Choroid plexus epithelial cell (primary cell): ENCODE data around the gene SCN5A.

Source experiments
- DNase-seq: peaks from one replicate; pipeline ENCODE4 v3.0.0-alpha.2; 2010; ENCODE audit warnings: low read depth
- H3K4me3 ChIP-seq: 2 replicates; pipeline ENCODE4 v1.5.1; 2011; ENCODE audit warnings: low read depth, mild to moderate bottlenecking, control low read depth, low read length, moderate library complexity
- TF ChIP-seq, protein P1 (sequence below): conservative IDR thresholded peaks from 2 replicates; pipeline ENCODE4 v1.5.1; 2011; ENCODE audit warnings: low read depth, mild to moderate bottlenecking, control low read depth, inconsistent platforms, low read length, moderate library complexity

Gene SCN5A

GRCh38 chr3:38595393-38595792 is 54.1 kb downstream of the SCN5A start:
- TF ChIP-seq, protein P1, sequence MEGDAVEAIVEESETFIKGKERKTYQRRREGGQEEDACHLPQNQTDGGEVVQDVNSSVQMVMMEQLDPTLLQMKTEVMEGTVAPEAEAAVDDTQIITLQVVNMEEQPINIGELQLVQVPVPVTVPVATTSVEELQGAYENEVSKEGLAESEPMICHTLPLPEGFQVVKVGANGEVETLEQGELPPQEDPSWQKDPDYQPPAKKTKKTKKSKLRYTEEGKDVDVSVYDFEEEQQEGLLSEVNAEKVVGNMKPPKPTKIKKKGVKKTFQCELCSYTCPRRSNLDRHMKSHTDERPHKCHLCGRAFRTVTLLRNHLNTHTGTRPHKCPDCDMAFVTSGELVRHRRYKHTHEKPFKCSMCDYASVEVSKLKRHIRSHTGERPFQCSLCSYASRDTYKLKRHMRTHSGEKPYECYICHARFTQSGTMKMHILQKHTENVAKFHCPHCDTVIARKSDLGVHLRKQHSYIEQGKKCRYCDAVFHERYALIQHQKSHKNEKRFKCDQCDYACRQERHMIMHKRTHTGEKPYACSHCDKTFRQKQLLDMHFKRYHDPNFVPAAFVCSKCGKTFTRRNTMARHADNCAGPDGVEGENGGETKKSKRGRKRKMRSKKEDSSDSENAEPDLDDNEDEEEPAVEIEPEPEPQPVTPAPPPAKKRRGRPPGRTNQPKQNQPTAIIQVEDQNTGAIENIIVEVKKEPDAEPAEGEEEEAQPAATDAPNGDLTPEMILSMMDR: no peak
- no peak for DNase-seq
- no peak overlapping the region for H3K4me3 ChIP-seq

GRCh38 chr3:38590521-38590920 is 59.0 kb downstream of the SCN5A start:
- H3K4me3 ChIP-seq: no peak overlapping the region
- no peak for DNase-seq
- TF ChIP-seq, protein P1: no peak

GRCh38 chr3:38588995-38589937 is 60.2 kb downstream of the SCN5A start:
- TF ChIP-seq, protein P1: no peak
- no peak for DNase-seq
- H3K4me3 ChIP-seq: no peak overlapping the region

DNA sequence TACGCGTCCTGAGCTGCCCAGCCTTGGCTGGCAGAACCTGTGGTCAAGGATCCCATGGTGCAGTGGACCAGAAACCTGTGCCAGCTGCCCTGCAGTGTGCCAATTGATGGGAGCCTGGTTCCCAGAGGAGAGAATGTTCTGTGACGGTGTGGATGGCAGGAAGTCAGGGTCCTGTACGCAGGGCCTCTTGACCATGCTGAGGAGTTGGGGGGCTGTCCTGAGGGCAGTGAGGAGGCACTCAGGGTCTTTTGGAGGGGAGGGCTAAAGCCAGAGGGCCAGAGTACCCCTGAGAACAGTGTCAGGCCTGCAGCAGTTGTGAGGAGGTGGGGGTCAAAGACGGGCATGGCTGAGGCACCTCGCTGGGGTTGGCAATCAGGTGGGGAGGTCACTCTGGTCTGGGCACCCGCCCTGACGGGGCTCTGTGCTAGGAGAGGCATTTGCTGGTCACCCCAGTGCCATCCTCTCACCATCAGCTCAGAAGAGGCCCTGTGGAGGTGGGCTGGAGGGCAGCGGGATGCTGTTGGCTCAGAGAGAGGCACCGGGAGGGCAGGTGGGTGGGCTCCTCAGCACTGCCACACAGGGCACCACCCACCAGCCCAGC is 61.0 kb downstream of the SCN5A start:
- no peak for DNase-seq
- TF ChIP-seq, protein P1: no peak
- H3K4me3 ChIP-seq: no peak overlapping the region

- TF ChIP-seq, protein P1: no peak
- H3K4me3 ChIP-seq: no peak overlapping the region
- no peak for DNase-seq
Measured at GRCh38 chr3:38587548-38588131, 61.8 kb downstream of the SCN5A start.

GRCh38 chr3:38586546-38587520 is 62.7 kb downstream of the SCN5A start:
- TF ChIP-seq, protein P1: no peak
- DNase-seq: no peak
- no peak overlapping the region for H3K4me3 ChIP-seq
